Measurements from ENCODE around the gene LRP8.

GRCh38 chr1:53334781-53335180 is 6.9 kb upstream of the LRP8 start:
- TF ChIP-seq EHF (CRISPR knock-in tag; IDR thresholded peaks at IDR 0.05) (no peak), POLR2A (IDR thresholded peaks at IDR 0.05; ENCODE audit: low read length) (no peak), NFE2L2 (conservative IDR thresholded peaks at IDR 0.05; ENCODE audit: low read length) (no peak), USF2 (IDR thresholded peaks at IDR 0.05) (no peak), ELK1 (IDR thresholded peaks at IDR 0.05; ENCODE audit: low read depth, low read length) (no peak)
